ENCODE data around the gene RPH3AL. TPM values are rescaled to one million over a fixed set of nuclear protein-coding genes. Genes with fewer than 3 reads are reported as not detected.

Gene RPH3AL
- total and polyA plus RNA-seq, 9 donors, result 5.8 to 43.8 (median 21.0) TPM

DNA sequence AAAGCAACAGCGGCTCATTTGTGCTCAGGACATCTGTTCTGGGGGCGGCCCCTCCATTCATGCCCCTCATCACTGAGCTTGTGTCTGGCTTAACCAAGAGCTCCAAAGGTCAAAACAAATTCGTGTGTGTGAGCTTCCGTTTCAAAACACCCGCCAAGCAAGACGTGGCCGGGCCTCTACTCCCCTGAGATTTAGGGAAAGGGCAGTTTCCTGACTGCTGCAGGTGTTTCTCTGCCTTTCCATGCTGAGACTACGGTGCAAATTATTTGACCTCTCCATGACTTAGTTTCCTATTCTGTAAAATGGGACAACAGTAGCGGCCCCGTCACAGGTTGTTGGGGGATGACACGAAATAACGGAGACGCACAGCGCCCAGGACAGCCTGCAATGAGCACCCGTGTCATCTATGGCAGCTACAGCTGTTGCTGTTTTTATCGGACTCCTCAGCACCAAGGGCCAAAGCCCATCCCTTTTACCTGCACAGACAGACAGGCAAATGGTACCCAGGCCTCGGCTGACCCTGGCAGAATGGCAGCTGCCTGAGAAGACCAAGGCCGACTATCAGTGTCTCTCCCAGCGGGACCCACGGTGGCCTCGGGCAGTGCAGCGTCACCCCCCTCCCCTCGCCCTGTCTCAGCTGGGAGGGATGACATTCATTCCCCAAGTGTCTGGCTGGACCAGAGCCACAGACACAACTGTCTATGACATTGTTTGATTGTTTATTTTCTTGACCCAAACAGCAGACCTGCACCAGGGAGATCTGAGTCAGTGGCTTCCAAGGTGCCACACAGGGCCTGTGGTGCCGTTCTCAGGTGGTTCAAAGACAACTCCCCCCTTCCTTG is 120.4 kb downstream of the RPH3AL start:
- Histone ChIP-seq H3K27ac (no peak overlapping the region), H3K9me3 (no peaks in the 10 kb centered on the region), H3K27me3 (no peaks in the 10 kb centered on the region), H3K4me3 (no peak overlapping the region), H3K4me1 (ENCODE audit: insufficient read depth) (no peaks in the 10 kb centered on the region), H3K36me3 (no peaks in the 10 kb centered on the region)
- peak in 2 of 5 donors; percentile 12 to 29 for DNase-seq
- WGBS, 3 donors, result 81 to 86% (median 86%) methylated on average over 23 to 24 of the region's 24 CpGs
- TF ChIP-seq EP300 (IDR thresholded peaks at IDR 0.05), result no peak
- TF ChIP-seq, protein P1, sequence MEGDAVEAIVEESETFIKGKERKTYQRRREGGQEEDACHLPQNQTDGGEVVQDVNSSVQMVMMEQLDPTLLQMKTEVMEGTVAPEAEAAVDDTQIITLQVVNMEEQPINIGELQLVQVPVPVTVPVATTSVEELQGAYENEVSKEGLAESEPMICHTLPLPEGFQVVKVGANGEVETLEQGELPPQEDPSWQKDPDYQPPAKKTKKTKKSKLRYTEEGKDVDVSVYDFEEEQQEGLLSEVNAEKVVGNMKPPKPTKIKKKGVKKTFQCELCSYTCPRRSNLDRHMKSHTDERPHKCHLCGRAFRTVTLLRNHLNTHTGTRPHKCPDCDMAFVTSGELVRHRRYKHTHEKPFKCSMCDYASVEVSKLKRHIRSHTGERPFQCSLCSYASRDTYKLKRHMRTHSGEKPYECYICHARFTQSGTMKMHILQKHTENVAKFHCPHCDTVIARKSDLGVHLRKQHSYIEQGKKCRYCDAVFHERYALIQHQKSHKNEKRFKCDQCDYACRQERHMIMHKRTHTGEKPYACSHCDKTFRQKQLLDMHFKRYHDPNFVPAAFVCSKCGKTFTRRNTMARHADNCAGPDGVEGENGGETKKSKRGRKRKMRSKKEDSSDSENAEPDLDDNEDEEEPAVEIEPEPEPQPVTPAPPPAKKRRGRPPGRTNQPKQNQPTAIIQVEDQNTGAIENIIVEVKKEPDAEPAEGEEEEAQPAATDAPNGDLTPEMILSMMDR (IDR thresholded peaks at IDR 0.05), result no peak
- no peak for TF ChIP-seq POLR2A (IDR thresholded peaks at IDR 0.05)
- intact Hi-C loops (cut with DNase I), result loop anchor here in 1 of 4 donors (10.0 kb wide), 1 partner anchor 63 kb away; no protein-coding TSS in a partner anchor

DNA sequence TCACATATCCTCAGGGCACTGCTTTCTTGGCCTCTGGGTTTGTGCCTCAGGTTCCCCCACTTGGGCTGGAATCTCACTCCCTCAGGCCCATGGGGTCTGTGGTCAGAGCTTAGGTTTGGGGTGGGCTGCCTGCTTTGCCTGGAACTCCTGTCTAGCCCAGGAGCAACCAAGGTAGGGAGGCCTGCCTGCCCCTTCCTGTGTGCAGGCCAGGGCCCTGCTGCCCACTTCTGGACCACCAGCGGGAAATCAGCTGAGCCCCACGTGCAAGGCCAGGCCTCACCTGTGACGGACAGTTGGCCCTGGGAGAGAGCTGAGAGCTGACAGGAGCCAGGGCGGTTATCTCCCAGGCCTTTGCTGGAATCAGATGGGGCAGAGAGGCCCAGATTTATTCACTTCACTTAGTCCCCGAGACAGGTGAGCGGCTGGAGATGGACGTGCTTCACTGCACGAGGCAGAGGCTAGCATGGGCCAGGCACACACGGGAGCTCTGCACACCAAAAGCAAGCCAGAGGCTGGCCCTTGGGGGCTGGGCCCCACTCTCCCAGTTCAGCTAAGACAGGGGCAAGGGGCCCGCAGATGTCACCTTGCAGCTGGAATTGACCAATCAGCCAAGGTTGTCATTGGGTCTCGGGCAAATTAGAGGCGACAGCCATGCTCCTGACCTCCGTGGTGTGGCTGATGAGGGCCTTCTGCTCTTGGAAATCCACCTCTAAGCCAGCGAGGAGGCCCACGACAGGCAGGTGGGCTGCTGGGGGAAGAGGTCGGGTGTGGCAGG is 121.2 kb downstream of the RPH3AL start:
- Histone ChIP-seq H3K36me3 (no peaks in the 10 kb centered on the region), H3K4me1 (ENCODE audit: insufficient read depth) (no peaks in the 10 kb centered on the region), H3K4me3 (no peak overlapping the region), H3K27ac (no peak overlapping the region), H3K27me3 (no peaks in the 10 kb centered on the region), H3K9me3 (no peaks in the 10 kb centered on the region)
- intact Hi-C loops (cut with DNase I), result loop anchor here in 1 of 4 donors (10.0 kb wide), 1 partner anchor 63 kb away; no protein-coding TSS in a partner anchor
- WGBS, 3 donors, result 84 to 89% (median 85%) methylated on average over 15 to 16 of the region's 16 CpGs
- no peak for TF ChIP-seq EP300 (IDR thresholded peaks at IDR 0.05)
- TF ChIP-seq, protein P1 (IDR thresholded peaks at IDR 0.05), result no peak
- no peak for TF ChIP-seq POLR2A (IDR thresholded peaks at IDR 0.05)
- DNase-seq, result peak in 2 of 5 donors; percentile 9 to 17

DNA sequence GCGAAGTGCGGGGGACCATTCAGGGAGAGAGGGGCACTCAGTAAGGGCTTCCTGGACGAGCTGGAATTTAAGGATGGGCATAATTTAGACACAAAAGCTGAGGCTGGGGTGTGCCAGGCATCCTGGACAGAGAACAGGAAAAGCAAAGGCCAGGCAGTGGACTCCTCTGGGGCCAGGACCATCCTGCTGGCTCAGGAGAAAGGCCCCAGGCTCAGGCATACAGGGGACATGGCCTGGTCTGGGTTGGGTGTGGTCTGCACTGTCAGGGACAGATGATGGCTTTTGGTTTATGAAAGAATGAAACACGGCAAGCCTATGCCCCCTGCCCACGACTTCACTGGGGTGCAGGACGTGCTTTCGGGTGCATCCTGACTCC is 122.2 kb downstream of the RPH3AL start:
- H3K9me3 ChIP-seq, result no peaks in the 10 kb centered on the region
- no peak overlapping the region for H3K4me3 ChIP-seq
- TF ChIP-seq, protein P1 (IDR thresholded peaks at IDR 0.05), result no peak
- TF ChIP-seq EP300 (IDR thresholded peaks at IDR 0.05), result no peak
- TF ChIP-seq POLR2A (IDR thresholded peaks at IDR 0.05), result no peak
- DNase-seq, result peak in 2 of 5 donors; percentile 12 to 16
- H3K36me3 ChIP-seq, result no peaks in the 10 kb centered on the region
- intact Hi-C loops (cut with DNase I), result loop anchor here in 1 of 4 donors (10.0 kb wide), 1 partner anchor 64 kb away; no protein-coding TSS in a partner anchor
- no peaks in the 10 kb centered on the region for H3K4me1 ChIP-seq (ENCODE audit: insufficient read depth)
- WGBS, 3 donors, result 86 to 92% (median 90%) methylated on average over 7 of the region's 7 CpGs
- H3K27me3 ChIP-seq, result no peaks in the 10 kb centered on the region
- H3K27ac ChIP-seq, result no peak overlapping the region

DNA sequence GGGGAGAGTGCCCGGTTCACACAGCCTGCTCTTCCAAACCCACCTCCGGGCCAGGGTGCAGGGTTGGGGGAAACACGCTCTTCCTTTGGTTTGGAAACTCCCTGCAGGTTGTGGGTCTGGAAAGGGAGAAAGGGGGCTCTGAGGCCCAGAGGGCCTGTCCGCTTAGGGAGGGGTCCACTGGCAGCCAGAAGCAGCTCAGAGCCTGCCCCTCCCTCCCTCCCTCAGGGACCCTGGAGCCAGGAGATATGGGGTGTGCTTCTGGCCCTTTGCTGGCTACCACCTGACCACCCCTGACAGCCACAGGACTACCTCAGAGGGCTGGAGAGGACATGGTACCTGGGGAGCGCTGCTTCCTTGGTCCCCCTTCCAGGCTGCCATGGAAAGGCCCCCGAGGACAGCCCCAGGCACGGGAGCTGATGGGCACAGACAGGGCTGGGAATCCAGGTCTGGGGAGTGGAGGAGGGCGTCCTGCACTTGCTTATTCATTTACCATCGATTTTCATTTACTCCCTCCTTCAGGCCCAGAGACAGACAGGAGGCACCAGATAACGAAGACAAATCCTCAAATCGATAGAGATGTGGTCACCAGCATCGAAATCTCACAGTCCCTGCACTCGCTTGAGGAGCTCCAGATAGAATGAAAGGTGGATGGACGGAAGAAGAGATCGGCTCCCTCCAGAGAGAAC is 122.8 kb downstream of the RPH3AL start:
- H3K9me3 ChIP-seq, result no peaks in the 10 kb centered on the region
- H3K36me3 ChIP-seq, result no peaks in the 10 kb centered on the region
- 87 to 90% (median 89%) methylated on average over 15 of the region's 15 CpGs for WGBS, 3 donors
- H3K4me3 ChIP-seq, result no peak overlapping the region
- H3K27me3 ChIP-seq, result no peaks in the 10 kb centered on the region
- H3K4me1 ChIP-seq (ENCODE audit: insufficient read depth), result no peaks in the 10 kb centered on the region
- peak in 2 of 5 donors; percentile 8 to 25 for DNase-seq
- H3K27ac ChIP-seq, result no peak overlapping the region
- TF ChIP-seq, protein P1 (IDR thresholded peaks at IDR 0.05), result no peak
- TF ChIP-seq EP300 (IDR thresholded peaks at IDR 0.05), result no peak
- no peak for TF ChIP-seq POLR2A (IDR thresholded peaks at IDR 0.05)
- intact Hi-C loops (cut with DNase I), result loop anchor here in 1 of 4 donors (10.0 kb wide), 1 partner anchor 65 kb away; no protein-coding TSS in a partner anchor

Measured in ovary (tissue), 9 donors.